Forelimb muscle (tissue), 1 donor: ENCODE data around the gene ACAP2. TPM values are rescaled to one million over a fixed set of nuclear protein-coding genes. Genes with fewer than 3 reads are reported as not detected.
"Not testable (repeated sequence)": the region's sequence is repeated elsewhere in the genome, so short reads cannot be mapped to it uniquely, and the experiment has no call there.

ENCODE experiments used
- DNase-seq: peaks from one replicate; pipeline ENCODE4 v3.0.0-alpha.2; 2013; ENCODE audit warnings: low read depth
- polyA plus RNA-seq: library from polyadenylated mRNA; unstranded; fragments of 120-200 nt; gene quantifications from one replicate; pipeline ENCODE4 v1.2.1, GENCODE V29; 2013; ENCODE audit not compliant: insufficient read length

The ACAP2 gene, protein sequence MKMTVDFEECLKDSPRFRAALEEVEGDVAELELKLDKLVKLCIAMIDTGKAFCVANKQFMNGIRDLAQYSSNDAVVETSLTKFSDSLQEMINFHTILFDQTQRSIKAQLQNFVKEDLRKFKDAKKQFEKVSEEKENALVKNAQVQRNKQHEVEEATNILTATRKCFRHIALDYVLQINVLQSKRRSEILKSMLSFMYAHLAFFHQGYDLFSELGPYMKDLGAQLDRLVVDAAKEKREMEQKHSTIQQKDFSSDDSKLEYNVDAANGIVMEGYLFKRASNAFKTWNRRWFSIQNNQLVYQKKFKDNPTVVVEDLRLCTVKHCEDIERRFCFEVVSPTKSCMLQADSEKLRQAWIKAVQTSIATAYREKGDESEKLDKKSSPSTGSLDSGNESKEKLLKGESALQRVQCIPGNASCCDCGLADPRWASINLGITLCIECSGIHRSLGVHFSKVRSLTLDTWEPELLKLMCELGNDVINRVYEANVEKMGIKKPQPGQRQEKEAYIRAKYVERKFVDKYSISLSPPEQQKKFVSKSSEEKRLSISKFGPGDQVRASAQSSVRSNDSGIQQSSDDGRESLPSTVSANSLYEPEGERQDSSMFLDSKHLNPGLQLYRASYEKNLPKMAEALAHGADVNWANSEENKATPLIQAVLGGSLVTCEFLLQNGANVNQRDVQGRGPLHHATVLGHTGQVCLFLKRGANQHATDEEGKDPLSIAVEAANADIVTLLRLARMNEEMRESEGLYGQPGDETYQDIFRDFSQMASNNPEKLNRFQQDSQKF
- 17.8 TPM for polyA plus RNA-seq

DNA sequence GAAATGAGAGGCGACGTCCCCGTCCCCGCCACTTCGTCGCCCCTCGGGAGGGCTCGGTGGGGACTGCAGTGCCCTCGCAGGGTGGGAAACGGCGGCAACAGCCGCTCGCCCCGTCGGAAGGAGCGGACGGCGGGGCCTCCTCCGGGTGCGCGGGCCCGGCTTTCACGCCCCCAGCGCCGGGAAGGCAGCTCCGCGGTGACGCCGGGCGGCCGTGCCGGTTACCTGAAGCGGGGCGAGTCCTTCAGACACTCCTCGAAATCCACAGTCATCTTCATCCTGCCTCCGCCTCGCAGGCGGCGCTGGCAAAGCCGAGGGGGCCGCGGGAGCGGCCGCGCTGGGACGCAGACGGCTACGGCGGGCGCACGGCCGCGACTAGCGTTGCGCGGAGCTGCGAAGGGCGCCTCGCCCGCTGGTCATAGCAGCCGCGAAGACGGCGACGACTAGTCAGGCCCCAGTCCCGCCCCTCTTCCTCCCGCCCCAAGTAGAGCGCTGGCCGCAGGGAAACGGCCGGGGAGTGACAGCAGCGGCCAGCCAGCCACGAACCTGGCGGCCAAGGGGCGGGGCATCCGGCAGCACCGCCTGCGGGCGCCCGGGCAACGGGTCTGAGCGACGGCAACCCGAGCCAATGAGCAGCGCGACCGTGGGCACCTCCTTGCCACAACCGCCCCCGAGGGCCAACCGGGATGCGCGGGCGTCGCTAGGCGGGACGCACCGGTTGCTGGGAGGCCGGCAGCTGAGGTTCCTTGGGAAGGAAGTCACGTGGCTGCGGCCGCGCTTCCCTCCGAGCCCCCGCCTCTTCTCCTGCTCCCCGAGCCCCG, at the start of gene ACAP2:
TSS of gene ACAP2 (minus strand) at position 448 of the 818 bp plus-strand sequence. CDS start at position 275, 173 bp downstream.
- DNase-seq: peak; percentile 93

DNA sequence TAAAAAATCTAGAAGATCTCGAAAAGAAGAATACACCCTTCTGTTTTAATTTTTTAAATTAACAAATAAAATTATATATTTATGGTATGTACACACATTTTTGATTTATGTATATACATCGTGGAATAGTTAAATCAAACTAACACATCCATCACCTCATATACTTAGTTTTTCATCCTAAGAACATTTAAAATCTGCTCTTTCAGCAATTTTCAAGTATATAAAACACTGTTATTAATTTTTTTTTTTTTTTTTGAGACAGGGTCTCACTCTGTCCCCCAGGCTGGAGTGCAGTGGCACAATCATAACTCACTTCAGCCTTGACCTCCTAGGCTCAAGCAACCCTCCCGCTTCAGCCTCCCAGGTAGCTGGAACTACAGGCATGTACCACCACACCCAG, 32.8 kb upstream of the ACAP2 start:
- DNase-seq: no peak

DNA sequence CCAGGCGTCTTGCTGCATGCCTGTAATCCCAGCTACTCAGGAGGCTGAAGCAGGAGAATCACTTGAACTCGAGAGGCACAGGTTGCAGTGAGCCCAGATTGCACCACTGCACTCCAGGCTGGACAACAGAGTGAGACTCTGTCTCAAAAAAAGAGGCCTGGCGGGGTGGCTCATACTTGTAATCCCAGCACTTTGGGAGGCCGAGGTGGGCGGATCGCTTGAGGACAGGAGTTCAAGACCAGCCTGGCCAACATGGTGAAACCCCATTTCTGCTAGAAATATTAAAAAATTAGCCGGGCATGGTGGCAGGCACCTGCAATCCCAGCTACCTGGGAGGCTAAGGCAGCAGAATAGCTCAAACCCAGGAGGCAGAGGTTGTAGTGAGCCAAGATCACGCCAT, 32.3 kb upstream of the ACAP2 start:
- not testable (repeated sequence) for DNase-seq

DNA sequence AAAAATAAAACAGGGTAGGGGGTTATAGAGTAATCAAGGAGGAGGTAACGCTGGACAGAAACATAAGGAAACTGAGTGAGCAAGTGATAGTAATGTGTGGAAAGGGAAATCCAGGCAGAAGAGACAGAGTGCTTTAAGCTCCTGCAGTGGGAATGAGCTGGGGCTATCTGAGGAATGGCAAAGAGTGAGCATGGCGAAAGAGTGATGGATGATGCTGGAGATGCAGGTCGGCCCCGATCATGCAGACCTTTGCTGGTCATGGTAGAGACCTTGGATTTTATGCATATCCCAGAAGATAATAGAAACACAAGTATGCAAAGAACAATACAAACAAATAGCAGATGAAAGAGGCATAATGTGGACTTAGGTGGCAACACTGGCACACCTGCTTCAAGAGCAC, 26.0 kb upstream of the ACAP2 start:
- no peak for DNase-seq

DNA sequence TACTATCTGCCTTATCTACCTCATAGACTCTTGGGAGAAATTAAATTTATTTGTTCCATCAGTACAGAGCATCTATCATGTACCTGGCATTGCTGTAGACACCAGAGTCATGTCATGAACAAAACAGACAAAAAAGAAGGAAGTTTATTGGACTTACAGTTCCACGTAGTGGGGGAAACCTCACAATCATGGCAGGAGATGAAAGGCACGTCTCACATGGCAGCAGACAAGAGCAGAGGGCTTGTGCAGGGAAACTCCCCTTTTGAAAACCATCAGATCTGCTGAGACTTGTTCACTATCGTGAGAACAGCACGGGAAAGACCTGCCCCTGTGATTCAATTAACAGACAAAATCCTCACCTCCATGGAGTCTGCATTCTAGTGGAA, 25.6 kb upstream of the ACAP2 start:
- DNase-seq: no peak

DNA sequence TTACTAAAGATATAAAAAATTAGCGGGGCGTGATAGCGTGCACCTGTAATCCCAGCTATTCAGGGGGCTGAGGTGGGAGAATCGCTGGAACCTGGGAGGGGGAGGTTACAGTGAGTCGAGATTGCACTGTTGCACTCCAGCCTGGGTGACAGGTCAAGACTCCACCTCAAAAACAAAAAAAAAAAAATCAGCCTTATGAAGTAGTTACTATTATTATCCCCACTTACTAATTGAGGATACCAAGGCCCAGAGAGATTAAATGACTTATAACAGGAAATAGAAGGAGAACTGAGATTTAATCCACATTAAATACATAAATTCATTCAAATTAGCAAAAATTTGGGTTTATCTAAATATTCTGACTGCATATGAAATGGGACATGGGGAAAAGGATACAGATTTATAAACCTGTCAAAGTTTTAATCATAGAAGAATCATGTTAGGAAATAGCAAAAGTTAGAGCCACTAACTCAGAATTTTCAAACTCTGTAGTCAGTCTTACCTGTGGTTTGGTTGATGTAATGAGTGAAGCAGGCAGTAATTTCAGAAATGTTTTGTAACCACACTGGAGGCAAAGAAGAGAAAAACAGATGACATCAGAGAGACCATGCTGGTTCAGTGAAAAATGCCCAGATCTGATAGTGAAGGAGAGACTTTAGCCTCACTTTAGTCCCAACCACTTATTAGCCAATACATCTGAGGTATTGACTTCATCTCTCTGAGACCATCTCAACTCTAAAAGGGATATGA, 25.0 kb upstream of the ACAP2 start:
- DNase-seq: no peak

DNA sequence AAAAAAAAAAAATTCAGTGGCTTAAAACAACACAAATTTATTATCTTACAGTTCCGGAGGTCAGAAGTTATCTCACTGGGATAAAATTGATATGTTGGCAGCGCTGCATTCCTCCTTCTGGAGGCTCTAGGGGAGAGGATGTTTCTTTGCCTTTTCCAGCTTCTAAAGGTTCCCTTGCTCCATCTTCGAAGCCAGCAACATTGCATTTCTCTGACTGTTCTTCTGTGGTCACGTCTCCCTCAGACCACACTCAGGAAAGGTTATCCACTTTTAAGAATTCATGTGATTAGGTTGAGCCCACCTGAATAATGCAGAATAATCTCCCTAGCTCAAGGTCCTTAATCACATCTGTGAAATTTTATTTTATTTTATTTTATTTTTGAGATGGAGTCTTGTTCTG, 23.4 kb upstream of the ACAP2 start:
- DNase-seq: no peak

DNA sequence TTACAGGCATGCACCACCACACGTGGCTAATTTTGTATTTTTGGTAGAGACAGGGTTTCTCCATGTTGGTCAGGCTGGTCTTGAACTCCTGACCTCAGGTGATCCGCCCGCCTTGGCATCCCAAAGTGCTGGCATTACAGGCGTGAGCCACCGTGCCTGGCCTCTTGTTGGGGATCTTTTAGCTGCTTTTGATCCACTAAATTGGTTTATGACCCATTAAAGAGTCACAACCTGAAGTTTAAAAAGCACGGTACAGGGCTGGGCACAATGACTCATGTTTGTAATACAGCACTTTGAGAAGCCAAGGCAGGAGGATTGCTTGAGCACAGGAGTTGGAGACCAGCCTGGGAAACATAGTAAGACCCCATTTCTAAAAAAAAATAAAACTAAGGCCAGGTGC, 20.1 kb upstream of the ACAP2 start:
- DNase-seq: not testable (repeated sequence)

DNA sequence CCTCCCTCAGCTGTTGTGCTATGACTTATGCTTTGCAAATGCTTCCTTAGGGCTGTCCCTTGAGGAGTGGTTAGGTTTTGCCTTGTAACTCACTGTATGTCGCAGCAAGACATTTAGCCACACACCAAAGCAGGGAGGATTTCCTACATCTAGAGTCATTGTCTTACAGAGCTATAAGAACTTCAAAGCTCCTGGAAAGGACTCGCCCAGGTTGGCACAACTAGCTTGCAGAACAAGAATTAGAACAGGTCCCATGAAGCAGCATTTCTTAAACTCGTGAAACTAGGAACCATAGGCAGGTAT, 19.4 kb upstream of the ACAP2 start:
- DNase-seq: no peak

DNA sequence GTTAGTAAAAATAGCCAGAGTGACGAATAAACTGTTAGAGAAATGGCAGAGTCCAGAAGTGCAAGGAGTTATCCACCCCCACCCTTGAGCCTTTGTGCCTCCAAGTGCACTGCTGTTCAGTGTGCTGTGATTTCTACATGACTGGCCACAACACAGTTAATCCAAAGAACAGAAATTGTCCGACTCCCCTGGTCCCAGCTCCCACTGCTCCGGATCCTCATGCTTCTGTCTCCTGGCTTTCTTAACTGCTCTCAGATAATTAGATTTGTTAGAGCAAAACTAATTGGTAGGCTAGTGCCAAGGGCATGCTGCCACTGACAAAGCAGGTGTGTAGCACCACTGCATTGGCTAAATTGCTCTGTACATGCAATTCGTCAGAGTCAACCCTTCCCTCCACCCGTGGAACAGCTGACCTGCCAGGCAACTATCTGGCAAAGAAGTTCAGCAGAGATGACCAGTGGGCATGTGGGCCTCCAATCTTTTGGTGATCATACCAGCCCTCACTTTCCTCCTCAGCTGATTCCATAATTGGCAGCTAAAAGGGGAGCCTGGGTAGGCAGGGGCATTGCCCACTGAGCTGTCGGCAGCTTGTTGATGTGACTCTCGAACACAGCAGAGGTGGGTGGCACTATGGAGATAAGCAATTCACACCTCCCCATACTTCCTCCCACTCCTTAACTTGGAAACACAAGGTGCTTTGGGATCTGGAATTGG, 18.9 kb upstream of the ACAP2 start:
- DNase-seq: no peak

DNA sequence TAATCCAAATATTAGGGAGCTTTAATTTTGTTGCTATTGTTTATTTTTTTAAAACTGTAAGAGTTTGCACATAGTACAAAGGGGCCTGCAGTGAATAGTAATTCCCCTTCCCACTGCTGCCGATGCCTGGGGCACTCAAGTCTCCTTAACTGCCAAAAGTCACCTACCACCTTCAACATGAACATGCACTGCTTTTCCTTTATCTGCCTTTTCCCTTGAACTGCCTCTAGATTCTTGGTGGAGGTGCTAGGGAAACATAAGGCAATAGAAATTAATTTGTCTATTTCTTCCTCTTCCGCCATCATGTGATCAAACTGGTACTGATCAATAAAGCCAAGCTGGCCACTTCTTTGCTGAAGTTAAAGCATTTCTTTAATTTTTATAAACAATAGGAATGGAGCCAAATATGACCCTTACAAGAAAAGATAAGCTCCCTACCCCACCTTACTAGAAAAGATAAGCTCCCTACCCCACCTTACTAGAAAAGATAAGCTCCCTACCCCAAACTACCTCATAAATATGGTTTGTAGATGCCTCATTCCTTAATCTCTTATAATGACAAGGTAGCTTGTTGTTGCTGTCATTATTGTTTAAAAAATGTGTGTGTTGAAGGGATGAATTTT, 17.4 kb upstream of the ACAP2 start:
- no peak for DNase-seq

DNA sequence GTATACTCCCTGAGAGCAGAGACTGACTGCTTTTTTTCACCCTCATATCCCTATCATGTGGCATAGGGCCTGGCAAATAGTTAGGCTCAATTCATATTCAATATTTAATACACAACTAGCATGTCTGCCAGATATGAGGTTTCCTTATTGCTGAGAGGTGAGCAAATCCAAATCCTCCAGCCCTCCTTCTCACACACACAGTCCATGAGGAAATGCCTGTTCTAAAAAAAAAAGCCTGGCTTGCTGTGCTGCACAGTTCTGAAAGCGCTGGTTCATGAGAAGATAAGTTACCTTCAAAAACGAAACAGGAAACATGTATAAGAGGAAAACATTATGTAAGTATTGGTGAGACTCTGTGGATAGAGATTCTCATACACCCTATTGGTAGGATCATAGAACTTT, 15.5 kb upstream of the ACAP2 start:
- no peak for DNase-seq

DNA sequence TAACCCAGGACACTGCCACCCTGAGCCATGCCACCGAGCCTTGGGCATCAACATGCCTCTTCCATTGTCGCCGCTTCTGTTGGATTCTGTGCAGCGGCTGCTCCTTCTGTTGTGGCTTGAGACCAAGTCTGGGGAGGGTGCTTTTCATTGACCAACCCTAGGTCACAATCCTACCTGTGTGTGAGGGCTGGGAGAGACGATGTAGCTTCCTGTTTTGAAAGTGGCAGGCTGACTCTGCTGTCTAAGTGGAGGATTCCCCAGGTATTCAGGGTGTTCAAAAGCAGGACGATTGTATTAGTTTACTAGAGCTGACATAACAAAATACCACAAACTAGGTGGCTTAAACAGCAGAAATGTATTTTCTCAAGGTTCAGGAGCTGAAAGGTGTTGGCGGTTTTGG, 13.0 kb upstream of the ACAP2 start:
- DNase-seq: no peak

DNA sequence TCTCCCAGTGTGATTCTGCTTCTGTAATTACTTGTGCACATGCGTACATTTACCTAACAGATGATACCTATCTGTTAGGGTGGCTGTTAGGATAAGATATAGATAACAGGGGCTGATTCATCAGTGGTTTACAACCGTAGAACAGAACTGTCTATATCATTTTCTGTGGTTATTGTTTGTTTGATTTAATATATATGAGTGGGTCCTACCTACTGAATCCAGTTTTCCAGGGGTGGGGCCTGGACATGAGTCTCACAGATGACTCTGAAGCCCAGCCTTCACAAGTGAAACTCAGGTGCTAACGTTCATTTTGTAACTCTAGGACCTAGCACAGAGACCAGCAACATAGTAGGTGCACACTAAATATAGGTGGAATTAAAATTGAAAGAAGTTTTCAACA, 10.4 kb upstream of the ACAP2 start:
- no peak for DNase-seq

DNA sequence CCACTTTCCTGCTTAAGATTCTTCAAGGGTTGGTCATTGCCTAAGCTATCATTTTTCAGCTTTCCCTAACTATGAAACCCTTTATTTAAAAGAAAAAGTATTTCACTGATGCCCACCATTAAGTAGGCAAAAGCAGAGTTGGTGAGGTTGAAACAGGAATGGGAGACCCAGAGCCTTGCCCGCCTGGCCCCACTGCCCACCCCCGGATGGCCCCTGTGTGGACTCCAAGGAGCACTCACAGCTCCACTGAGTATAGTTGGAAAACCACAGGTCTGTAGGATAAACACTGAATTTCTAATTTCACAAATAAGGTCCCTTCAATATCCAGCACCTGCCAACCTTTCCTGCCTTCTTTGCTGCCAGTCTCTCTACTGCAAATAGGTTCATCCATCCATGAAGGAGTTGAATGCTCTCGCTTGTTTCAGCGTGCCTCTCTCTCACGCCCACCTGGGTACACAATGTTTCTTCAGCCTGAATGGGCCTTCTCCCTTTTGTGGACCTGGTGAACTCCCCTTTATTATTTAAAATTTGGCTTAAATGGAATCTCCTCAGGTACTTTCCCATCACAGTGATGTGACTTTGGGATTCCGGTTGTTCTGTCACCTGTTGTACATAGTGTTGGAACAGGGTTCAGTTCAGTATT, 8.7 kb upstream of the ACAP2 start:
- DNase-seq: no peak

DNA sequence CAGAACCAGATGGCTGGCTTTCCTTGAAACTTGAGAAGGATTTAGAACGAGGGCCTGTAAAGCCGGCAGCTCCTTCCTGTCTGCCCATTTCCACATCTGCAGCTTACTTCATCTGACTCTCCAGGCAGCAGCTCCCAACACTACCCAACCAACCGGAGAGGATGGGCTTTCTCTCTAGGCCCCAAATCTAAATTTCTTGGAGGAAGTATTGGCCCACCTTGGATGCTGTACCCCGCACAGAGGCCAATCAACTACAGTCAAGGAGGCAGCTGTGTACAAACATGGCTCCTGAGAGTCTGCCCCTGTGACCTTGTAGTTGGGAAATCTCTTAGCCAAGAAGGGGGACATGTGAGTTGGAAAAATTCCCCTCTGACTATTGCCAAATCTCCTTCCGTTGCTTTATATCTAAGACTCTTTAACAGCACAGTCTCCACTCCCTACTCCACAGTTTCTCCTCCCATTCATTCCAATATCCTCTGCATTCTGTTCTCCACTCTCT, 8.0 kb upstream of the ACAP2 start:
- no peak for DNase-seq

DNA sequence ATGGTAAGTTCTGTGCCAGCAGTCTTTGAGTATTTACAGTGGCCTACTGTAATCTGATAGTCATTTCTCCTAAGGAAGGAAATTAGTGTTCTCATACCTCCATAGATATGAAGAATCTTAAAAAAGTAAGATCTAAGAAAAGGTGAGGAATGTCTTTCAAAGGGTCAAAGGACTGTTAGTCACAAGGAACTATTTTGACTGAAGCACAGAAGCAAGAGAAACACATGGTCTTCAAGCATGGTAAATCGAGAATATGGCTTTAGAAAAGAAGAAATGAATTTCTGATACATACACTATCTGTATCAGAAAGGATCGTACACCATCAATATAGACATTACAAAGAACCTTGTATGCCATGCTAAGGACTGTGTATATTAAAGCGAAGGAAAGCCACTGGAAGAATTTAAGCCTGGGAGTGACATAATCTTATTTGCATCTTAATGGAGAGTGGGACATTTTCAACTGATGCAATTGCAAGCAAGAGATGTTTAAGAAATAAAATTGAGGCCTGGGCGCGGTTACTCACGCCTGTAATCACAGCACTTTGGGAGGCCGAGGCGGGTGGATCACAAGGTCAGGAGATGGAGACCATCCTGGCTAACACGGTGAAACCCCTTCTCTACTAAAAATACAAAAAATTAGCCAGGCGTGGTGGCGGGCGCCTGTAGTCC, 5.5 kb upstream of the ACAP2 start:
- no peak for DNase-seq

DNA sequence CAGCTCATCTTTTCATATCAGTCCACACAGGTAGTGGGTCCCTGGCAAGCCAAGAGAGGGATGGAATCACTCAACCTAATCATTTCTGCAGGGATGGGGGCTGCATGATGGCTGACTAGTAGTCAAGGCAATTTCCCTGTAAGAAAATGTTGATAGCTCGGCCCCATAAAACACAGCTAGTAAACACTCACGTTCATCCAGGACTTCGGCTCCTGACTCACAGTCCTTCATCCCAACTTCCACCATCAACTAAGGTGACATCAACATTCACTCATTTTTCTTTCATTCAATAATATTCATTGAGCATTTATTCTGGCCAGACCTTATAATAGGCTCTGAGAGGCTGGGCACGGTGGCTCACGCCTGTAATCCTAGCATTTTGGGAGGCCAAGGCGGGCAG, 4.4 kb upstream of the ACAP2 start:
- DNase-seq: no peak

DNA sequence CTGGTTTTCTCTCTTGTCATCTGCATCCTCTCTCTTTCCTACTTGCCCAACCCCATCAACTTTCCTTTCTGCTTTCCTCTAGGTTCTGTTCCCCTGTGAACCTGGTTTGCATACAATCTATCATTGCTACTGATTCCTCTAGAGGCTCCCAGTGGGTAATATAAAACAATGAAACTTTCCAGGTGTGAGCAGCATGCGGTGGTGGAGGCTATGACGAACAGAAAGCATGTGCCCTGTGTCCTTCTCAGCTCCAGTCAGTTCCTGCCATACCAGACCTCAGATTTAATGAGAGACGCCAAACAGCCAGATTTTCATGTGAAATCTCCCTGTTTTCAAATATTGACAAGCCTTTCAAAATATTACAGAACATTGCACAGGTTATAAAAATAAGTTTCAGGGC, 3.5 kb upstream of the ACAP2 start:
- no peak for DNase-seq
